T-helper 2 cell treated with Interferon-gamma antibody and Interleukin-4, amounts not matched to agents 100 ng/mL and 5 ng/mL, for 36 hours (primary cell): ENCODE results near the gene ATXN10. TPM values are rescaled to one million over a fixed set of nuclear protein-coding genes. Genes with fewer than 3 reads are reported as not detected.
"Not testable (repeated sequence)": the region's sequence is repeated elsewhere in the genome, so short reads cannot be mapped to it uniquely, and the experiment has no call there.

Experiments
- intact Hi-C: fragments of 100-400 bp; cut with micrococcal nuclease; formaldehyde crosslinking; loops from one replicate; pipeline ENCODE4 v1.15.1; 2023
- total RNA-seq: library from RNA; stranded (reverse); gene quantifications from 2 replicates; pipeline ENCODE4 v1.2.3, GENCODE V29; 2022

The ATXN10 gene
- total RNA-seq, 1 donor from 2014 or later = 106 TPM

GRCh38 chr22:45640941-45641621 is 30.6 kb upstream of the ATXN10 start:
- intact Hi-C loops = loop anchor here (10.0 kb wide), 1 partner anchor 224 kb away; no protein-coding TSS in a partner anchor

- intact Hi-C loops = loop anchor here (10.0 kb wide), 1 partner anchor 222 kb away; no protein-coding TSS in a partner anchor
These were observed 28.6 kb upstream of the ATXN10 start for GRCh38 chr22:45642986-45643385.

- intact Hi-C loops = loop anchor here (10.0 kb wide), 1 partner anchor 220 kb away; no protein-coding TSS in a partner anchor
These were observed 26.9 kb upstream of the ATXN10 start for GRCh38 chr22:45644714-45645113.

GRCh38 chr22:45645150-45645525 is 26.5 kb upstream of the ATXN10 start:
- intact Hi-C loops = loop anchor here (10.0 kb wide), 1 partner anchor 220 kb away; no protein-coding TSS in a partner anchor

GRCh38 chr22:45645526-45646414 is 25.9 kb upstream of the ATXN10 start:
- intact Hi-C loops = loop anchor here (10.0 kb wide), 1 partner anchor 219 kb away; no protein-coding TSS in a partner anchor

- intact Hi-C loops = loop anchor here (10.0 kb wide), 1 partner anchor 217 kb away; no protein-coding TSS in a partner anchor
These were observed 24.0 kb upstream of the ATXN10 start for GRCh38 chr22:45647532-45648225.

- intact Hi-C loops = loop anchor here (10.0 kb wide), 1 partner anchor 216 kb away; no protein-coding TSS in a partner anchor
These were observed 23.1 kb upstream of the ATXN10 start for GRCh38 chr22:45648301-45649117.

- intact Hi-C loops = loop anchor here (10.0 kb wide), 1 partner anchor 215 kb away; no protein-coding TSS in a partner anchor
These were observed 21.8 kb upstream of the ATXN10 start for GRCh38 chr22:45649809-45650208.

GRCh38 chr22:45650721-45651120 is 20.9 kb upstream of the ATXN10 start:
- intact Hi-C loops = no loop called here

GRCh38 chr22:45651931-45652528 is 19.6 kb upstream of the ATXN10 start:
- intact Hi-C loops = no loop called here

GRCh38 chr22:45656577-45656976 is 15.1 kb upstream of the ATXN10 start:
- intact Hi-C loops = no loop called here

GRCh38 chr22:45657701-45658100 is 13.9 kb upstream of the ATXN10 start:
- intact Hi-C loops = no loop called here

- intact Hi-C loops = no loop called here
These were observed 7.4 kb upstream of the ATXN10 start for GRCh38 chr22:45664136-45664646.

- intact Hi-C loops = no loop called here
These were observed 4.1 kb upstream of the ATXN10 start for GRCh38 chr22:45667486-45667885.

- intact Hi-C loops = not testable (repeated sequence)
These were observed 1.3 kb upstream of the ATXN10 start for GRCh38 chr22:45670363-45670762.

- intact Hi-C loops = no loop called here
These were observed 452 bp upstream of the ATXN10 start for GRCh38 chr22:45670981-45671782.

- intact Hi-C loops = no loop called here
These were observed 1.2 kb downstream of the ATXN10 start for GRCh38 chr22:45672564-45673481.
